Suprapubic skin (tissue), 4 donors: ENCODE data around the gene VEPH1. TPM values are rescaled to one million over a fixed set of nuclear protein-coding genes. Genes with fewer than 3 reads are reported as not detected.

Experiments
- DNase-seq, 2 donors: peaks; one replicate each; pipeline ENCODE4 v3.0.0-alpha.2; 2019; ENCODE audit warnings: low spot score in 2 of 2
- H3K27ac ChIP-seq: fragments of 200-600 bp; sonication (generic); one replicate; pipeline ENCODE4 v1.5.1; 2019
- H3K27me3 ChIP-seq: fragments of 200-600 bp; sonication (generic); one replicate; pipeline ENCODE4 v1.5.1; 2019
- H3K36me3 ChIP-seq: fragments of 200-600 bp; sonication (generic); one replicate; pipeline ENCODE4 v1.5.1; 2019
- H3K4me1 ChIP-seq: fragments of 200-600 bp; sonication (generic); one replicate; pipeline ENCODE4 v1.5.1; 2019
- H3K4me3 ChIP-seq: fragments of 200-600 bp; sonication (generic); one replicate; pipeline ENCODE4 v1.5.1; 2019; ENCODE audit warnings: mild to moderate bottlenecking
- H3K9me3 ChIP-seq: fragments of 200-600 bp; sonication (generic); one replicate; pipeline ENCODE4 v1.5.1; 2019
- EP300 ChIP-seq: sonication (generic); formaldehyde crosslinking; IDR thresholded peaks from one replicate; pipeline ENCODE4 v1.6.1; 2017; ENCODE audit warnings: antibody characterized with exemption
- POLR2A ChIP-seq, 2 donors: fragments of 450-650 bp; IDR thresholded peaks; one replicate each; pipeline ENCODE4 v1.6.1; 2017; ENCODE audit warnings: antibody characterized with exemption in 2 of 2, mild to moderate bottlenecking in 2 of 2, moderate library complexity in 2 of 2
- POLR2AphosphoS5 ChIP-seq, 3 donors: sonication (generic); formaldehyde crosslinking; IDR thresholded peaks; one replicate each; pipeline ENCODE4 v1.6.1; 2017; ENCODE audit warnings: antibody characterized with exemption in 3 of 3
- WGBS: methylation state at CpG from one replicate; pipeline ENCODE4 v1.1.5; 2018; 5-methylcytosine and 5-hydroxymethylcytosine counted together
- total RNA-seq, 4 donors: library from RNA; depleted of rRNA; stranded (reverse); fragments of >200 nt; gene quantifications; one replicate each; pipeline ENCODE4 v1.1.0, GENCODE V29; 2016
- TF ChIP-seq, protein P1 (sequence below), 2 donors: fragments of 200-600 bp in 1 of 2; fragments of 450-650 bp in 1 of 2; sonication (generic) in 1 of 2; IDR thresholded peaks; one replicate each; pipeline ENCODE4 v1.5.1; 2016 to 2019; ENCODE audit warnings: antibody characterized with exemption in 2 of 2, mild to moderate bottlenecking in 1 of 2, moderate library complexity in 1 of 2

The VEPH1 gene
- total RNA-seq, 4 donors from 2014 or later, result 2.9 to 9.3 (median 5.7) TPM

DNA sequence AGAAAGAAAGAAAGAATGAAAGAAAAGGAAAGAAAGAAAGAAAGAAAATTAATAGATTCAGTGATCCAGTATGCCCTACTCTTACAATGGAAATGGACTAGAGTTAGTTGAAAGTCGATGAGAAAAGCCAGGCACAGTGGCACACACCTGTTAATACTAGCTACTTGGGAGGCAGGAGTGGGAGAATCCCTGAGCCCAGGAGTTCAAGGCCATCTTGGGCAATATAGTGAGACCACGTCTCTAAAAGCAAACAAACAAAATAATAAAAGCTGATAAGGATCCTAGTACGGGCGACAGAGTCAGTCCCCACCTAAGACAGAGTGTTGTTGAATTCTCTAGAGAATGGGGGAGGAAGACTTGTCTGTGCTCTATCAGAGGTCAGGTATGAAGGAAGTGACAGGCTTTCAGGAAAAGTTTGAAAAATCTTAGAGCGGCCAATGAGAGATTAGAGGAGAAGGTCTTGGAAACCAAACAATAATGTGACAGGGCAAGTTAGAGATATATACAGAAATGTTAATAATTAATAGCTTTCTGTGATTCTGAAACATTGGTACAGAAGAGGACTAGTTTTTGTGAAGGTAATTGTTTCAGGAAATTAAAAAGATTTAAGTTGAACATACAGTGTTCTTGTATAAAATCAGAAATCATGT, 184.5 kb downstream of the VEPH1 start:
- H3K4me1 ChIP-seq, result no peaks in the 10 kb centered on the region
- H3K36me3 ChIP-seq, result no peaks in the 10 kb centered on the region
- no peak overlapping the region for H3K27ac ChIP-seq
- TF ChIP-seq POLR2AphosphoS5 (IDR thresholded peaks at IDR 0.05) (no peak), EP300 (no peak)
- DNase-seq, result no peak
- H3K4me3 ChIP-seq, result no peak overlapping the region
- no peaks in the 10 kb centered on the region for H3K27me3 ChIP-seq
- no peaks in the 10 kb centered on the region for H3K9me3 ChIP-seq
- 86% methylated on average over 5 of the region's 5 CpGs for WGBS

DNA sequence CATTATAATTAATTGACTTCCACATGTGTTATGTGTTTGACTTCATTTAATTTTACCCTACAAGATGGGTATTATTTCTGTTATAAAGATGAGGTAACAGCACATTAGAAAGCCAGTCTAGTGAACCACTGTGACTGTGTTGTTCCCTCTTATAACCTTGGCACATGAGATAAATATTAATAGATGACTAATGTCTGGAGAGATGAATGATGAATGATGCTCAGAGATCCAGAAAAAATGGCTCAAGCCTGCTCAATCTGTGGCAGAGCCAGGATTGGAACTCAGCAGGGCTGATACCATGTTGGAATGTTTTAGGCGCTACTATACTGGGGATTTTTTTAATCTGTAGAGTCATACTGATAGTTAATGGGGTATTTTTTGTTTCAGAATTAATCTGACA, 185.3 kb downstream of the VEPH1 start:
- no peaks in the 10 kb centered on the region for H3K4me1 ChIP-seq
- no peak overlapping the region for H3K27ac ChIP-seq
- WGBS, result 76% methylated on average over 1 of the region's 1 CpG
- H3K27me3 ChIP-seq, result no peaks in the 10 kb centered on the region
- H3K36me3 ChIP-seq, result no peaks in the 10 kb centered on the region
- no peak for DNase-seq
- TF ChIP-seq POLR2A (IDR thresholded peaks at IDR 0.05), result no peak
- TF ChIP-seq, protein P1, sequence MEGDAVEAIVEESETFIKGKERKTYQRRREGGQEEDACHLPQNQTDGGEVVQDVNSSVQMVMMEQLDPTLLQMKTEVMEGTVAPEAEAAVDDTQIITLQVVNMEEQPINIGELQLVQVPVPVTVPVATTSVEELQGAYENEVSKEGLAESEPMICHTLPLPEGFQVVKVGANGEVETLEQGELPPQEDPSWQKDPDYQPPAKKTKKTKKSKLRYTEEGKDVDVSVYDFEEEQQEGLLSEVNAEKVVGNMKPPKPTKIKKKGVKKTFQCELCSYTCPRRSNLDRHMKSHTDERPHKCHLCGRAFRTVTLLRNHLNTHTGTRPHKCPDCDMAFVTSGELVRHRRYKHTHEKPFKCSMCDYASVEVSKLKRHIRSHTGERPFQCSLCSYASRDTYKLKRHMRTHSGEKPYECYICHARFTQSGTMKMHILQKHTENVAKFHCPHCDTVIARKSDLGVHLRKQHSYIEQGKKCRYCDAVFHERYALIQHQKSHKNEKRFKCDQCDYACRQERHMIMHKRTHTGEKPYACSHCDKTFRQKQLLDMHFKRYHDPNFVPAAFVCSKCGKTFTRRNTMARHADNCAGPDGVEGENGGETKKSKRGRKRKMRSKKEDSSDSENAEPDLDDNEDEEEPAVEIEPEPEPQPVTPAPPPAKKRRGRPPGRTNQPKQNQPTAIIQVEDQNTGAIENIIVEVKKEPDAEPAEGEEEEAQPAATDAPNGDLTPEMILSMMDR (IDR thresholded peaks at IDR 0.05), result no peak
- TF ChIP-seq POLR2AphosphoS5 (IDR thresholded peaks at IDR 0.05), result no peak
- TF ChIP-seq EP300, result no peak
- H3K4me3 ChIP-seq, result no peak overlapping the region
- H3K9me3 ChIP-seq, result no peaks in the 10 kb centered on the region

DNA sequence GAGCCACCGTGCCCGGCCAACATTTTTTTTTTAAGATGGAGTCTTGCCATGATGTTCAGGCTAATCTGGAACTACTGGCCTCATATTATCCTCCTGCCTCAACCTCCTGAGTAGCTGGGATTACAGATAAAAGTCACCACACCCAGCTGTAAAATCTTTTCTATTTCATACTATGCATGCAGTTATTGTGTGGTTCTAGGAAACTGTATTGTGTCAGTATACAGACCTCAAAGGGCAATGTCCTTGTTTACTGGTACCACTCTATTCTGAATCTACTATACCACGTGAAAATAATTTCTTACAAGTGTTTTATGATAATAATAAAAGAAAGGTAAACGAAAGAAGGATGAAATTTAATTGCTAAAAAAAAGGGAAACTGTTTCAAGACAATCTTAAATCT, 190.0 kb downstream of the VEPH1 start:
- WGBS, result 94% methylated on average over 4 of the region's 4 CpGs
- H3K36me3 ChIP-seq, result no peaks in the 10 kb centered on the region

DNA sequence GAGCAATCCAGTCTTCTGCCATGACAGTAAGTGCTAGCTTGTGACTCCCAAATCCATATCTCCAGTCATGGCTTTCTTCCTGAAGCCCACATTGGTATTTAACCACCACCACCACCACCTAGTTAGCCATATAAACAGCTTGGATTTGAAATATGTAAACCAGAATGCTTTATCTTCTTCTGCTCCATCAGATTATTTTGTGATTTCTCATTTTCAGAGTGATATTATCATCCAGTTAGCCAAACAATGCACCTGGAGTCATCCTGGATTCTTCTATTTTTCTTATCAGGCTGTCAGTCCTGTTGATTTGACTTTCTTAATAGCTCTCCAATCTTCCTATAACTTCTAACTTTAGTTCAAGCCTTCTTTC, 190.9 kb downstream of the VEPH1 start:
- no peaks in the 10 kb centered on the region for H3K36me3 ChIP-seq
- no peaks in the 10 kb centered on the region for H3K4me1 ChIP-seq
- H3K27me3 ChIP-seq, result no peaks in the 10 kb centered on the region
- peak overlapping the region; percentile 19 for H3K27ac ChIP-seq
- H3K4me3 ChIP-seq, result no peak overlapping the region
- DNase-seq, result no peak
- TF ChIP-seq, protein P1 (IDR thresholded peaks at IDR 0.05), result no peak
- TF ChIP-seq POLR2A (IDR thresholded peaks at IDR 0.05) (no peak), POLR2AphosphoS5 (IDR thresholded peaks at IDR 0.05) (no peak), EP300 (no peak)
- H3K9me3 ChIP-seq, result no peaks in the 10 kb centered on the region

More for the DNA sequence above, 190.0 kb downstream of the VEPH1 start:
- Histone ChIP-seq H3K27ac (no peak overlapping the region), H3K9me3 (no peaks in the 10 kb centered on the region), H3K4me3 (no peak overlapping the region), H3K4me1 (no peaks in the 10 kb centered on the region), H3K27me3 (no peaks in the 10 kb centered on the region)
- DNase-seq, result no peak
- TF ChIP-seq, protein P1 (IDR thresholded peaks at IDR 0.05), result no peak
- TF ChIP-seq POLR2A (IDR thresholded peaks at IDR 0.05) (no peak), EP300 (no peak), POLR2AphosphoS5 (IDR thresholded peaks at IDR 0.05) (no peak)

DNA sequence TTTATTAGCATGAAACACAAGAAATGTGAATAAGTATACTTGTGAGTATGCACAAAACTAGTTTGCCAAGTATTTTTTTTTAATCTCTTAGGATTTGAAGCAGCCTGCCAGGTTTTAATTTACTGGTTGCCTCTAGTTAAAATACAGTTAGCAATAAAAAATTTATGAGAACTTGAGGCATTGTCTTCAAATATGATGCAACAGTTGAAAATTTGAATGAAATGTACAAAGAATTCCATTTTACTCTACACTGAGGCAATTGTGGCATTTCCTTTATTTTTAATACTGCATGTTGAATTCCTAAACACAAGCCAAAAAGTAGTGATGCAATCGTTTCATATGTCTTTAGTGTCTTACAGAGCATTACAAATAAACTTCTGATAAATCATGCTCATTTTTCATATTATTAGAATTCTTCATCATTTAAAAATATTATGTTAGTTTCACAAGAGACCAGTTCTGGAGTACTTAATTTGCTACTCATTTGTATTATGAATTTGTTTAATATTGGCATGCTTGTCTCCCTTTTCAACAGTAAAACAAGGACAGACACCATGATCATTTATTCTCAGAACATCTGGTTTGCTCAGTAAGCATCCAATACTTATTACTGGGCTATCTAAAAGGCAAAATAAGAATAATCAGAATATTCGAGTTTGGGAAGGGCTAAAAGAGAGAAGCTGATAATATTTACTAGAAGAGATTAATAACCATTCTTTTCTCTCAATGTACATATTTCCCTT, 191.4 kb downstream of the VEPH1 start:
- 27% methylated on average over 2 of the region's 2 CpGs for WGBS
- Histone ChIP-seq H3K4me3 (no peak overlapping the region), H3K4me1 (no peaks in the 10 kb centered on the region), H3K27me3 (no peaks in the 10 kb centered on the region), H3K36me3 (no peaks in the 10 kb centered on the region), H3K27ac (peak overlapping the region; percentile 19), H3K9me3 (no peaks in the 10 kb centered on the region)
- no peak for DNase-seq
- TF ChIP-seq, protein P1 (IDR thresholded peaks at IDR 0.05), result no peak
- no peak for TF ChIP-seq POLR2AphosphoS5 (IDR thresholded peaks at IDR 0.05)
- no peak for TF ChIP-seq POLR2A (IDR thresholded peaks at IDR 0.05)
- no peak for TF ChIP-seq EP300
